ENCODE measurements around the gene MACROD1. TPM values are rescaled to one million over a fixed set of nuclear protein-coding genes. Genes with fewer than 3 reads are reported as not detected.

Gene MACROD1
- total and polyA plus RNA-seq, 2 donors (not counting 3 experiments of a cell fraction or from before 2014, with no cell fraction given), result 11.0 to 16.2 TPM

DNA sequence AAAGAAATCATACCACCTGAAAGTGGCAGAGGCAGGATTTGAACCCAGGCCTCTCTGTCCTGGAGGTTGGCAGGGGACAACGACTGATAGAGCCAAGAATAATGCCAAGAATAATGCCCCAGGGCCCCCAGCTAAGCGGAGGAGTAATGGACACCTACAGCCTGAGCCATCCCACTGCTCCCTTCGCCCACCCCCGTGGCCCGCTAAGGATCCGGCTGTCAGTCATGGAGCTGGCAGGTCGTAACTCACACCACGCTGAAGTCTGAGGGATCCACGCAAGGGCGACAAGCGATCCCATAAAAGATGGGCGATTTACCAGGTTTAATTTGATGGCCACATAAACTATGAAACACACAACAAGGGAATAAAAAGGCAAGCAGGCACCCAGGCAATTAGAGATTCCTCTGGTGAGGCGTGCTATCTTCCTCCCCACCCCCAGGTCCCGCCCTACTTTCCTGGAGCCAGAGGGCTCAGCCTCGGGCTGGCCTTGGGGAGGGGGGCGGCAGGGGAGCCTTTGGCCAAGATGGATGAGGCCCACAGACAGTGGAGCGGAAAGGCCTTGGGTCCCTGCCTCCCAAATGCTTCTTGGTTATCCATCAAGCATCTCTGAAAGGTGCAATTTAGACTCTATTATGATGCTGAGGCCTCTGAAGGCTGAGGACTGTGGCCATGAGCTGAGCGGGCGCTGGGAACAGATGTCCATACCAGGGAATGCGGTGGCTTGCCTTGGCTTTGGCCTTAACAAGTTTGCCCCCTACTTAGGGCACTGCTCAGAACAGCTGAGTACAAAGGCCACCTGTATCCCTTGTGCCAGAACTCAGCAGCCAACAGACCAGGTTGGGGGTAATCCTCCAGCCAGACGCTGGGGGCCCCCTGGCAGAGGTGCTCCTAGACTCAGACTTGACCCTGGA, 55.2 kb downstream of the MACROD1 start:
- FAIRE-seq, result no peak
- H3K27ac ChIP-seq (ENCODE audit: insufficient read depth, low read depth, low read length), result no peak overlapping the region
- DNase-seq (ENCODE audit: low read depth, low spot score), result no peak
- H3K9me3 ChIP-seq (replicated peaks; ENCODE audit: control insufficient read depth, insufficient read depth, low read length), result no peaks in the 10 kb centered on the region
- TF ChIP-seq, protein P1, sequence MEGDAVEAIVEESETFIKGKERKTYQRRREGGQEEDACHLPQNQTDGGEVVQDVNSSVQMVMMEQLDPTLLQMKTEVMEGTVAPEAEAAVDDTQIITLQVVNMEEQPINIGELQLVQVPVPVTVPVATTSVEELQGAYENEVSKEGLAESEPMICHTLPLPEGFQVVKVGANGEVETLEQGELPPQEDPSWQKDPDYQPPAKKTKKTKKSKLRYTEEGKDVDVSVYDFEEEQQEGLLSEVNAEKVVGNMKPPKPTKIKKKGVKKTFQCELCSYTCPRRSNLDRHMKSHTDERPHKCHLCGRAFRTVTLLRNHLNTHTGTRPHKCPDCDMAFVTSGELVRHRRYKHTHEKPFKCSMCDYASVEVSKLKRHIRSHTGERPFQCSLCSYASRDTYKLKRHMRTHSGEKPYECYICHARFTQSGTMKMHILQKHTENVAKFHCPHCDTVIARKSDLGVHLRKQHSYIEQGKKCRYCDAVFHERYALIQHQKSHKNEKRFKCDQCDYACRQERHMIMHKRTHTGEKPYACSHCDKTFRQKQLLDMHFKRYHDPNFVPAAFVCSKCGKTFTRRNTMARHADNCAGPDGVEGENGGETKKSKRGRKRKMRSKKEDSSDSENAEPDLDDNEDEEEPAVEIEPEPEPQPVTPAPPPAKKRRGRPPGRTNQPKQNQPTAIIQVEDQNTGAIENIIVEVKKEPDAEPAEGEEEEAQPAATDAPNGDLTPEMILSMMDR (IDR thresholded peaks at IDR 0.05; ENCODE audit: extremely low read depth in 1 of 2, insufficient read depth in 1 of 2, low read depth in 1 of 2, low read length in 2 of 2), result no peak
- no peak for TF ChIP-seq MYC (IDR thresholded peaks at IDR 0.05; ENCODE audit: low read depth, low read length)
- TF ChIP-seq POLR2AphosphoS5 (IDR thresholded peaks at IDR 0.05; ENCODE audit: insufficient read depth, low read depth, low read length), result no peak
- no peak for TF ChIP-seq EZH2 (IDR thresholded peaks at IDR 0.05; ENCODE audit: borderline replicate concordance, low read depth, low read length, severe bottlenecking)
- no peak for TF ChIP-seq POLR2A (IDR thresholded peaks at IDR 0.05; ENCODE audit: low read depth, low read length)
- TF ChIP-seq GATA2 (IDR thresholded peaks at IDR 0.05; ENCODE audit: insufficient read depth, insufficient read length, low read depth, low read length), result no peak
- TF ChIP-seq FOS (IDR thresholded peaks at IDR 0.05; ENCODE audit: borderline replicate concordance, insufficient read depth, low read length), result no peak
- TF ChIP-seq, protein P2, sequence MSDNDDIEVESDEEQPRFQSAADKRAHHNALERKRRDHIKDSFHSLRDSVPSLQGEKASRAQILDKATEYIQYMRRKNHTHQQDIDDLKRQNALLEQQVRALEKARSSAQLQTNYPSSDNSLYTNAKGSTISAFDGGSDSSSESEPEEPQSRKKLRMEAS (IDR thresholded peaks at IDR 0.05; ENCODE audit: insufficient read depth, insufficient read length), result no peak
- TF ChIP-seq JUN (IDR thresholded peaks at IDR 0.05; ENCODE audit: borderline replicate concordance, insufficient read depth, insufficient read length, low read depth), result no peak
- dilution Hi-C loops (cut with MboI; ENCODE audit: extremely low pct_ligation_motif_present, low sequenced_read_pairs) (no loop called here), intact Hi-C loops (cut with micrococcal nuclease) (no loop called here)
- no peaks in the 10 kb centered on the region for H3K36me3 ChIP-seq (ENCODE audit: control insufficient read depth in 2 of 2, extremely low read depth in 1 of 2, insufficient read depth in 2 of 2, low read length in 2 of 2)
- POLR2A ChIA-PET, result no interaction called here
- H3K27me3 ChIP-seq (ENCODE audit: control insufficient read depth in 2 of 2, insufficient read depth in 2 of 2, low read length in 2 of 2), result no peaks in the 10 kb centered on the region
- no peak overlapping the region for H2AFZ ChIP-seq (ENCODE audit: low read depth, low read length)
- H4K20me1 ChIP-seq (replicated peaks; ENCODE audit: control insufficient read depth, extremely low read depth, insufficient read depth, low read length), result no peaks in the 10 kb centered on the region
- no peak overlapping the region for H3K4me2 ChIP-seq (ENCODE audit: insufficient read depth, low read length)
- H3K9me1 ChIP-seq (replicated peaks; ENCODE audit: control insufficient read depth, extremely low read depth, insufficient read depth, low read length), result no peaks in the 10 kb centered on the region
- CTCF ChIA-PET, result interaction anchor here (1.3 kb wide), 1 partner anchor 12 kb away, joined by 4 read pairs; no protein-coding TSS in a partner anchor
- no peak overlapping the region for H3K9ac ChIP-seq (replicated peaks; ENCODE audit: extremely low read depth, insufficient read depth, low read length)
- BruUV-seq (replicated peaks), result no TSS peak
- no peaks in the 10 kb centered on the region for H3K4me1 ChIP-seq (ENCODE audit: control insufficient read depth, extremely low read depth, insufficient read depth, low read length)
- no peaks in the 10 kb centered on the region for H3K79me2 ChIP-seq (ENCODE audit: control insufficient read depth, insufficient read depth, low read length)
- H3K4me3 ChIP-seq (replicated peaks in 1 of 3; ENCODE audit: insufficient read depth in 1 of 3, low read depth in 1 of 3, low read length in 3 of 3), result no peak overlapping the region

All from endothelial cell of umbilical vein (primary cell).